DMS53 (cell line): ENCODE results near the gene AP3B1.

Experiments used
- DNase-seq: peaks from one replicate; lab custom pipeline; 2025; lab: John Stamatoyannopoulos, UW

The AP3B1 gene, protein sequence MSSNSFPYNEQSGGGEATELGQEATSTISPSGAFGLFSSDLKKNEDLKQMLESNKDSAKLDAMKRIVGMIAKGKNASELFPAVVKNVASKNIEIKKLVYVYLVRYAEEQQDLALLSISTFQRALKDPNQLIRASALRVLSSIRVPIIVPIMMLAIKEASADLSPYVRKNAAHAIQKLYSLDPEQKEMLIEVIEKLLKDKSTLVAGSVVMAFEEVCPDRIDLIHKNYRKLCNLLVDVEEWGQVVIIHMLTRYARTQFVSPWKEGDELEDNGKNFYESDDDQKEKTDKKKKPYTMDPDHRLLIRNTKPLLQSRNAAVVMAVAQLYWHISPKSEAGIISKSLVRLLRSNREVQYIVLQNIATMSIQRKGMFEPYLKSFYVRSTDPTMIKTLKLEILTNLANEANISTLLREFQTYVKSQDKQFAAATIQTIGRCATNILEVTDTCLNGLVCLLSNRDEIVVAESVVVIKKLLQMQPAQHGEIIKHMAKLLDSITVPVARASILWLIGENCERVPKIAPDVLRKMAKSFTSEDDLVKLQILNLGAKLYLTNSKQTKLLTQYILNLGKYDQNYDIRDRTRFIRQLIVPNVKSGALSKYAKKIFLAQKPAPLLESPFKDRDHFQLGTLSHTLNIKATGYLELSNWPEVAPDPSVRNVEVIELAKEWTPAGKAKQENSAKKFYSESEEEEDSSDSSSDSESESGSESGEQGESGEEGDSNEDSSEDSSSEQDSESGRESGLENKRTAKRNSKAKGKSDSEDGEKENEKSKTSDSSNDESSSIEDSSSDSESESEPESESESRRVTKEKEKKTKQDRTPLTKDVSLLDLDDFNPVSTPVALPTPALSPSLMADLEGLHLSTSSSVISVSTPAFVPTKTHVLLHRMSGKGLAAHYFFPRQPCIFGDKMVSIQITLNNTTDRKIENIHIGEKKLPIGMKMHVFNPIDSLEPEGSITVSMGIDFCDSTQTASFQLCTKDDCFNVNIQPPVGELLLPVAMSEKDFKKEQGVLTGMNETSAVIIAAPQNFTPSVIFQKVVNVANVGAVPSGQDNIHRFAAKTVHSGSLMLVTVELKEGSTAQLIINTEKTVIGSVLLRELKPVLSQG

DNA sequence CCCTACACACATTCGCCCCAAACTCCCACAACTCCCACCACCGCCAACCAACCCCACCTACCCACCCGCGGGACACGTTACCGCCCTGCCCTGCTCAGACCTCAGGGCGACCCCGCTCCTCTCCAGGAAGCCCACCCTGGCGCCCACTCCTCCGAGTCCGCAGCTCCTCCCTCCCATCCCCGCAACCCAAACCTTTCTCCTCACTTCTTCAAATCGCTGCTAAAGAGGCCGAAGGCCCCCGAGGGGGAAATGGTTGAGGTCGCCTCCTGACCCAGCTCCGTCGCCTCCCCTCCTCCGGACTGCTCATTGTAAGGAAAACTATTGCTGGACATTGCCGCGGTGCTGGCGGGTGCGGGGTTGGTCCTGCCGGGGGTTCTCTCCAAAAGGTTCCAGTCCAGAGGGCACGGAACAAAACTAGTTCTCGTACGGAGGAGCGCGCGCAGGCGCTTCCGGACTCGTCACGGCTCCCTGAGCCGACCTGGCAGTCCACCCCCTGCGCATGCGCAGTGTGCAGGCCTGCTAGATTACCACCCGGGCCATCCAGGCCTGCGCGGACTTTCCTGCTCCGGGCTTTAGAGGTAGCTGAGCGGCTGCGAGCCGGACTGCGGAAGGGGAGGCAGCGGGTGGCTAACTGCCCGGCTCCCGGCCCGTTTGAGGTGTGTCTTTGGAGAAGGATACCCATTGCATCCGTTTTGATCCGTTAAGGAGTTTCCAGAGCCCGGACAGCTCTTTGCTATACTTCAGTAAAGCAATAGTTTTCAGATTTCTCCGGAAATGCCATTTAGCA lies at the start of gene AP3B1:
TSS of gene AP3B1 (minus strand) at position 451 of the 787 bp plus-strand sequence. CDS start at position 332, 119 bp downstream.
- DNase-seq, result peak; percentile 100

DNA sequence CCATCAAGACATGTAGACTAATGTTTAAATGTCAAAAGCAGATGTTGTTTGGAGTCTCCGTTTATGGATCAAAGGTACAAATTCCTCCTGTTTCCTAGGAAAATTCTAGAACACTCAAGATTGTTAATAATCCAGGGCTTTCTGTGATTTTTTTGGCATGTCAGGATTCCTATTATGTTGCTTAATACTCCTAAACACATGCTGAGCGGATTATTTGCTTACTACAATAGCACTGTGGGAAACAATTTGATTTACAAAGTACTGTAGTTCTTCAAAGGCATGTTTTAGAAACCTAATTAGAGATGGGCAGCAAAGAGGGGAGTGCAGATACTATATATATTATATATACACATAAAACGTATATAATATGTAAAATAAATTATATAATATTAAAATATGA lies 46.9 kb upstream of the AP3B1 start:
- no peak for DNase-seq

DNA sequence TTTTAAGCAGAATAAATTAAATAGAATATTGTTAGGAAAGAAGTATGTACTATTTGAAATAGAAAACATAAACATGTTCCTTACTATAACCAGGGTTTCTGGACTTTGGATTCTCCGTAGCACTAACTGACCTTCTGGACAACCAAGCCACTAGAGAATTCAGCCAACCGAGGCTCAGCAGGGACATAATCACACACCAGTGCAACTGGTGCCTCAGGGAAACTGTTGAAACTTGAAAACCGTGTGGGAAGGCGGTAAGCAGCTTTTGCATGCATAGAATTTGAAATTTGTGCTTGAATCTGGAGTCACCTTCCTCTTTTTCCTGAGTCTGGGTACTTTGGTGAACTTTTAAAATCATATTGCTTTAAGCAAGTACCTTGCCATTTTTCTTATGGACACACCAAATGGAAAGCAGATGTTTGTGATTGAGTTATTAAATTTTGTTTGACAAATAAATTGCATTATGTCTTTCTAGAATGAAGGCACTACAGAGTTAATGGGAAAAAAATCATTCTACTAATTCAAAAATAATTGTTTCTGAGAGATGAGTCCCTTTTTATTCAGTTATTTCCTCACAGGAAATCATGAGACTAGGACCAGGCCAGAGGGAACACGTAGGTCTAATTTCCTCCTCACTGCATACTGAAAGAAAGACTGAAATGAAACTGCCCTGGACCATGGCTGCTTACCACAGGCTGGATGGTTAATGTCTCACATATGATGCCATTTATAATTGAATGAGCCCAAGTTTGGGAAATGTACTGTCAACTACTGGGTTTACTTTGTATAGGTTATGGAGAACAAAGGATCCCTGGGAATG lies 45.3 kb upstream of the AP3B1 start:
- DNase-seq, result peak; percentile 52

DNA sequence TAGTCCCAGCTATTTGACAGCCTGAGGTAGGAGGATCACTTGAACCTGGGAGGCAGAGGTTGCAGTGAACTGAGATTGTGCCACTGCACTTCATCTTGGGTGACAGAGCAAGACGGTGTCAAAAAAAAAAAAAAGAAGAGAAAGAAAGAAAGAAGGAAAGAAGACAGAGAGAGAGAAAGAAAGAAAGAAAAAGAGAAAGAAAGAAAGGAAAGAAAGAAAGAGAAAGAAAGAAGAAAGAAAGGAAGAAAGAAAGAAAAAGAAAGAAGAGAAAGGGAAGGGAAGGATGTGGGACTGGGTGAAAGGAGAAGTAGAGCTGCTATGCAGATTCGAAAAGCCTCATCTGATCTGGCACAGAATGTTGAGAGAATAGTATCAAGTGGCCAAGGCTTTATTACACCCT lies 42.2 kb upstream of the AP3B1 start:
- DNase-seq, result no peak

DNA sequence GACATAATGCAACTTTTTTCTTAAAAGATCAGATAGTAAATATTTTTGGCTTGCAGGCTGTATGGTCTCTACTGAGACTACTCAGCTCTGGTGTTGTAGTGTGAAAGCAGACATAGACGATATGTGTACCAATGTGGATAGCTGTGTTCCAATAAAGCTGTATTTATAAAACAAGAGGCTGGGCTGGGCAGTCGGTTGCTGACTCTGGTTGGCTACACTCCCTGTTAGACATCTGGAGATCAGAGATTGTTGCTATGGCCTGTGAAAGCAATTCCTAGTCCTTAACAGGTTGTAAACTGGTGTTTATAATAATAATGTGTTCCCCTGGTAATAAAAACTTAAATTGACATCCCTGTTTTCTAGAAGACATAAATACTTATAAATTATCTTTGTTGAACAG lies 41.5 kb upstream of the AP3B1 start:
- no peak for DNase-seq

DNA sequence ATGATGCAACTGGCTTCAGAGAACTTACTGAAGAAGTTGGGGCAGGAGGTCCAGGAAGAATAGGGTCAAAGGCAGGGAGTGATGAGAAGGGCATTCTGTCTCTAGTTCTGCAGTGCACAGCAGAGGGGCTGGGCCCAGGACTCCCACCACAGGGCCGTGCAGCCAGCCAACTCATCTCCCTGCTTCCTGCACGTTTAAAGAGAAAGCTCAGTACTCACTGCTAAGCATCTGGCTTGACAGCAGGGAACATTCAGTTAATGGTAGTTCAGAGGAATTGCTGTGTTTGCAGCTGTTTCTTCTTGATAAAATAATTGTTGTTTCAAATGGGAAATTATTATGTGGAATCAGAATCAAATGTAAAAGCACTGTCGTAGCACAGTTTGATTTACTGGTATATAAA lies 40.3 kb upstream of the AP3B1 start:
- no peak for DNase-seq

DNA sequence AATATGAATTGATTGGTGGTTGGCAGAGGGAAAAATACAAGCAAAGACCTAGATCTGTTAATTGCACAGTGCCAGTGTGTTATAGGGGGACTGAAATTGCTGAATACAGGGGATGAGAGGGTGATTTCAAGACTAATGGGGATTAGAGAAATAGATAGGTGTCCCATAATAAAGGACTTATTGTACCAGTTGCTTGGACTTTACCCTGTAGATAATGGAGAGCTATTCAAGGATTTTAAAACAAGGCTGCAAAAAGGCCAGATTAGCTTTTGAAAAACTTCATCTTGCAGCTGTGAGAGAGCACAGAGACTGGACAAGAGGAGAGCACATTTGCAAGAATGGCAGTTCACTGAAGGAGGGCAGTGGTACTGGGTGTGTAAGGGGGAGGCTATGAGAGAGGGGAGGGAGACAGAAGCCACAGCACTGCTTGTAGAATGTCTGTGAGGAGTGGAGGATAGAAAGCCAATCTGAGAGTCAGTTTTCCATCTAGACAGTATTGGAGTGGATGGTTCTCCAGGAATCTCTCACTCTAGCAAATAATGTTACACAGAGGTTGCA lies 37.1 kb upstream of the AP3B1 start:
- DNase-seq, result no peak

DNA sequence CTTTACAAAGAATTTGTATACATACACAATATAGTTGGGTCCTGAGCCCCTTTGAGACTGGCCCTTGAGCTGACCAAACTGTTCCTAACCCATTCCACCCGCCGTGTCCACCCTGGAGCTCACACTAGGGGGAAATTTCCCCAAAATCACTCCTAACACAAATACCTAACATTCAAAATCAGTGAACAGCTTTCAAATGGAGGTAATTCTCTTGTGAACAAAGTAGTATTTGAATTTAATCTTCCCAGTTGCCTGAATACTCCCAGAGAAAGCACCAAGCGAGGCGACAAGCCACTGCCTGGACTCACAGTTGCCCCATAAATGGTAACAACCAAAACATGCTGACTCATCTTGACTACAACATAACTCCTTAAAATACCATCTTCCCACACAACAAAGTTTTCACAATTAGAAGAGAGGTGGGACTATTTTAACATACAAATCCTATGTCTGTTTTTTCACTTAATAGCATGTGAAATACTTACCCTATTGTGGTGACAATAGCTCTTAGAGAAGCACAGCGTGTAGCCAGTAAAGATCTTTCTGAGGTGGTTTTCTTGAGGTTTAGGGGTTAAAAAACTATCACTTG lies 34.2 kb upstream of the AP3B1 start:
- no peak for DNase-seq

DNA sequence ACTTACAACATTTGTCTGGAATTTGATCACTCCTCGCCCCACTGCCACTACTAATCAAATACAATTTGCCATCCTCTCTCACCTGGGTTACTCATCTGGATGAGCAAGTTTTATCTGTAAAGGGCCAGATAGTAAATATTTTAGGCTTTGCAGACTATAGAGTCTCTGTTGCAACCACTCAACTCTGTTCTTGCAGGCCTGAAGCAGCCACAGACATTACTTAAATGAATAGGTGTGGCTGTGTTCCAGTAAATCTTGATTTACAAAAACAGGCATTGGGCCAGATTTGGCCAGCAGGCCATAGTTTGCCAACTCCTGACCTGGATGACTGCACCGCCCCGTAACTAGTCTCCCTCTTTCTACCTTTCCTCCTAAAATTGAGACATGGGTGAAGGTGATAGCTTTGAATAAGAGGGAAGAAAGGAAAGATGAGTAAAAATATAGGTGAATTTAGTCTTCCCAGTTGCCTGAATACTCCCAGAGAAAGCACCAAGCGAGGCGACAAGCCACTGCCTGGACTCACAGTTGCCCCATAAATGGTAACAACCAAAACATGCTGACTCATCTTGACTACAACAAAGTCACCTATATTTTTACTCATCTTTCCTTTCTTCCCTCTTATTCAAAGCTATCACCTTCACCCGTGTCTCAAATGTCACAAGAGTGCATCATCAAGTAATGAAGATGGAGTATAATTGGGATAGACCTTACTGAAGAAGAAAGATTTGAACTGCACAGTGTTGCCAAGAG lies 33.4 kb upstream of the AP3B1 start:
- DNase-seq, result no peak

DNA sequence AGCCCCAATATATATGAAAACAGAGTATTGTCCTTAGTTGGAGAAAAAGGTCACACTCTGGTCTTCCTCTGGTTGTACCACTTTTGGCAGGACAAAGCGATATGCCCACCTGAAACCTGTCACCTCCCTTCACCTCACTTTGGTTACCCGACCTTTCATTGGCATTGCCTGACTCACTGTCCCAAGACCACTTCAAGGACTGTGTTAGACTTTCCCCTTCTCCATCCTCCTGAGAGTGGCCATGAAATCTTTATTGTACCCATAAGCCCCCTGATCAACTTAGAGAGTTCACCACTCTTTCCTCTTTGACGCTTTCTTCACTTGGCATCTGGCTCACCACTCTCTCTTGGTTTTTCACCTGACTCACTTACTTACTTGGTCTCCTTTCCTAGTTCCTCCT lies 32.4 kb upstream of the AP3B1 start:
- no peak for DNase-seq

DNA sequence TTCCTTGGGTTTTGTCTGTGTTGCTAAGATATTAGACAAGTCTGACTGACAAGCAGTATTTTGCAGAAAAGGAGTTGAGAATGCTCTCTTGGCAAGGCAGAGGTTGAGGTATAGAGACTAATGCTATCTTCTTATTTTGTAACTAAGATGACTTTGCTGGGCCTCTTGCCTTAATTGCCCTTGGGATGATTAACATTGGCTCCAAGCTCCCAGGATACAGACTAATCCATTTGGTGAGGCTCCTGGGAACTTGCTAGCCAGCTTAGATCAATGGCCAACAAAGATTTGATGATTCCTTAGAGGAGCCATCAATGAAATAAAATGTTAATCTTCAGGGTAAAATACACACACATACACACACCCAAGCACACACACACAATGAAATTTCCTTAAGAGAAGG lies 28.7 kb upstream of the AP3B1 start:
- no peak for DNase-seq

DNA sequence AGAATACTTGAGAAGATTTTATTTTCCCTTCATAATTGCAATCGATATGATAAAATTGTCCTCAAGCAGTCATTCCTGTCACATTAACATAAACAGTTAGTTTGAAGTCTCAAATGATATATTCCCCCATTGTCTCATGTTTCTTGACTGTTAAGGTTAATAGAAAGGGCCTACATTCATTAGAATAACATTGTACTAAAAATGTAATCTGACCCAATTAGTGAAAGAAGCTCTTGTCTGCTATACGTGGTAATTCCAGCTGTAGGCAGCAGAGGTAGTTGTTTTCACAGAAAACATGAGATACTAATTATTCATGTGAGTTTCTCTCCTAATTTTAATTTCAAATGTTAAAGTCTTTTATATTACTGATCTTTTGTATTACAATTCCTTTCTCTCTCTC lies 25.9 kb upstream of the AP3B1 start:
- DNase-seq, result peak; percentile 54

DNA sequence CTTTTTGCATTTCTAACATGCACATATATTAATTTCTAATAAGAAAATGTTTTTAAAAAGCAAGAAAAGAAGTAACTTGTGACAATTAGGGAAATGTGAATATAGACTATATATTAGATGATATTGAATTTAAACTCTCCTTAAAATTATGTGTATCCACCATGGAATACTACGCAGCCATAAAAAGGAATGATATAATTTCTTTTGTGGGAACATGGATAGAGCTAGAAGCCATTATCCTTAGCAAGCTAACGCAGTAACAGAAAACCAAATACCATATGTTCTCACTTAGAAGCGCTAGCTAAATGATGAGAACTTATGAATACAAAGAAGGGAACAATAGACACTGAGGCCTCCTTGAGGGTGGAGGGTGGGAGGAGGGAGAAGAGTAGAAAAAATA lies 23.8 kb upstream of the AP3B1 start:
- no peak for DNase-seq

DNA sequence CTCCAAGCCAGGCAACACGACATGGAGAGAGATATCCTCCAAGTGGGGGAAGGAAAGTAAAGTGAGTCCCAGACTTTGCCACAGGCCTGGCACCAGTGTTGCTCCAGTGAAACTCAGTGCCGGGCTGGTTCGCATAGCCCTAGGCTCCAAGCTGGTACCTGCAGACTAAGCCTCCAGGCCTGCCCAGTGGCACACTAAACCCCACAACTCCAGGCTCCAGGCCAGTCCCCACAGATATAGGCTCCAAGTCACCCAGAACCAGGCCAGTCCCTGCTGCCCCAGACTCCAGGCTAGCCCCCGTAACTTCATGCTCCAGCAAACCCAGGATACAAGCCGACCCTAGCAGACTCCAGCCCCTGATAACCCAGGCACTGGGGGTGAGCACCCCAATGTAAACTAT lies 23.0 kb upstream of the AP3B1 start:
- no peak for DNase-seq

DNA sequence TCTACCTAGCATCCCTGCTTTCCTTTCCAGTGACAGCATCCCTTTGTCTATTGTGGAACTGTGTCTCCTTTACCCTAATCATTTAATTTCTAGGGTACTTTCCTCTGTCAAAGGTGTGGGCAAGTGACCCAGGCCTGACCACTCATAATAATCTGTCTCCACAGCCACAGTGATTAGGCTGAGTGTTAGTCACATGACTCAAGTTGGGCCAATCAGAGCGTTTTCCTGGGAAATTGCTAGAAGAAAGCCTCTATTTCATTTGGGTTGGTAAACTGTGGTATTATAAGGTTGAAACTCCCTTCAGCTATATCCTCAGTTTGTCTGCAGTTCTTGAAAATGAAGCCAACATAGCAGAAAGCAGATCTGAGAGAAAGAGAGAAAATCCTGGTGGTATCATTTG lies 14.2 kb upstream of the AP3B1 start:
- DNase-seq, result no peak

DNA sequence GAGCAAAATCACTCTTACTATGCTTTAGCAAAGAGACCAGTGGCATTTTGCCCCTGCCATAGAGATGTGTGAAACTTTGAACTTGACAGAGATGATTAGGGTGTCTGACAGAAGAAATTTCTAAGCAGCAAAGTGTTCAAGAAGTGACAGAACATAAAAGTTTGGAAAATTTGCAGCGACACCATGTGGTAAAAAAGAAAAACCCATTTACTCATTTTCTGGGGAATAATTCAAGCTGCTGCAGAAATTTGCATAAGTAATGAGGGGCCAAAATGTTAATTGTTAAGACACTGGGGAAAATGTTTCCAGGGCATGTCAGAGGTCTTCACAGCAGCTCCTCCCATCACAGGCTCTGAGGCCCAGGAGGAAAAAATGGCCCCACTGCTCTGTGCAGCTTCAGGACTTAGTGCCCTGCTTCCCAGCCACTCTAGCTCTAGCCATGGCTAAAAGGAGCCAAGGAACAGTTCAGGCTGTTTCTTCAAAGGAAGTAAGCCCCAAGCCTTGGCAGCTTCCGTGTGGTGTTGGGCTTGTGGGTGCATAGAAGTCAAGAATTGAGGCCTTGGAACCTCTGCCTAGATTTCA lies 6.1 kb upstream of the AP3B1 start:
- peak; percentile 4 for DNase-seq

DNA sequence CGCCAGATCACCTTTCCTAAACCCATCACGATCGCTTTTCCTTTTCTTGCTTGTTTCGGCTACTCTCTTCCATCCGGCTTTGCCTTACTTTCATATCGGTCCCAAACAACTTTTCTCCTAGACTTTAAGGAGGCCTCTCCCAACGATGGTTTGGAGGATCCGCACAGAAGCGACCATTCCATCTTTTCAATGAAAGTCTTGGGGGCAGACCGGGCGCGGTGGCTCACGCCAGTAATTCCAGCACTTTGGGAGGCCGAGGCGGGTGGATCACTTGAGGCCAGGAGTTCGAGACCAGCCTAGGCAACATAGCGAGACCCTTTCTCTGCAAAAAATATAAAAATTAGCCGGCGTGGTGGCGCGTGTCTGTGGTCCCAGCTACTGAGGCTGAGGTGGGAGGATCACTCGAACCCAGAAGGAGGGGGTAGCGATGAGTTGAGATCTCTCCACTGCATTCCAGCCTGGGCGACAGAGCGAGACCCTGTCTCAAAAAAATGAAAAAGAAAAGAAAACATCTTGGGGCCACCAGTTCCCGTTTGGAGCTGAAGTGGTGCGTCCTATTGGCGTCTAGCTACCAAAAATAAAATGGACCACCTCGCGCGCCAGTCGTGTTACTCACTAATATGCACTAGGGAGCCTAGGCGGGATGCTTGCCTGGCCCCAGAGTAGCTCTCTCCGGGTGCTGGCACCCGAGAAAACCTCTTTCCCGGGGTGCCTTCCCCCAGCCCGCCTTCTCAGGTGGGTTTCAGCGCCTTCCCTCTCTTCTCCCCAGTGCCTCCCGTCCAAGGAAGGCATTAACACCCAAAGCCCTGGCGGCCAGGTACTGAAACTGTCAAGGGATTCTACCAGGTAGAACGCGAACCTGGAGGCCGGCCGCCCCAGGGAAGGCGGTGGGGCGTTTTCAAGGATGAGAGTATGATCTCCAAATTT lies 800 bp upstream of the AP3B1 start:
- peak; percentile 91 for DNase-seq

DNA sequence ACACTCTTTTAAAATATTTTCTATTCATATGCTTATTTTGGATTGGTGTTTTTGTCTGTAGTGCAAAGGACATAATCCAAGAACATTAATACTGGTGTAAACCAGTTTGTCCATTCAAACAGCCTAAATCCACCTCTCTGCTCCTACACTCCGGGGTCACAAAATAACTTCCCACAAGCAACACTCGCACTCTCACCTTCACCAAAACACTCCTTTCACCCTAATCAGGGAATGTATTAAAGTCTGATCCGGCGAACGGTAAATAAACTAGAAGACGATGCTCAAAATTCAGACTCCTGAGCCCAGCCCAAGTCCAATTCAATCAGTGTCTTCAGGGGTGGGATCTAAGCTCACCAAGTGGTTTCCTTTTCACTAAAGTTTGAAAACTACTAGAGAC lies 649 bp downstream of the AP3B1 start:
- DNase-seq, result peak; percentile 38
